Stimulated activated naive B cell treated with anti-CD40 and anti-IgM and Interleukin-4, amounts not matched to agents 10 μg/mL and 1 μg/mL and 100 μg/mL, for 72 hours (primary cell): ENCODE results near the gene OR2AE1.

Experiments
- ATAC-seq, 2 donors: fragments of 150-1000 bp; cut with Tn5 transposase; replicated peaks; 2 replicates each; pipeline ENCODE4 v1.10.0; 2021; ENCODE audit warnings: moderate library complexity in 1 of 2
- DNase-seq: peaks from one replicate; pipeline ENCODE4 v3.0.0; 2021
- H3K27ac Mint-ChIP-seq: one replicate; pipeline ENCODE4 v1.8.0; 2022; ENCODE audit warnings: mild to moderate bottlenecking, mixed read lengths
- H3K27me3 Mint-ChIP-seq, 2 donors: one replicate each; pipeline ENCODE4 v1.8.0; 2022; ENCODE audit warnings: mixed read lengths in 2 of 2
- H3K36me3 Mint-ChIP-seq, 2 donors: one replicate each; pipeline ENCODE4 v1.8.0; 2022; ENCODE audit warnings: mixed read lengths in 2 of 2, mild to moderate bottlenecking in 1 of 2
- H3K4me1 Mint-ChIP-seq, 2 donors: one replicate each; pipeline ENCODE4 v1.8.0; 2022; ENCODE audit warnings: mixed read lengths in 2 of 2, mild to moderate bottlenecking in 1 of 2
- H3K4me3 Mint-ChIP-seq, 2 donors: one replicate each; pipeline ENCODE4 v1.8.0; 2022; ENCODE audit warnings: mild to moderate bottlenecking in 2 of 2, mixed read lengths in 2 of 2, moderate library complexity in 1 of 2
- H3K9me3 Mint-ChIP-seq, 2 donors: one replicate each; pipeline ENCODE4 v1.8.0; 2022; ENCODE audit warnings: mixed read lengths in 2 of 2, mild to moderate bottlenecking in 1 of 2

The OR2AE1 gene

GRCh38 chr7:99840136-99840869, 36.5 kb downstream of the OR2AE1 start:
- Mint-ChIP-seq H3K9me3 (no peaks in the 10 kb centered on the region), H3K36me3 (no peaks in the 10 kb centered on the region), H3K4me3 (no peak overlapping the region), H3K4me1 (peaks cover 3 to 10% of the 10 kb centered on the region in 2 donors), H3K27ac (no peak overlapping the region), H3K27me3 (peaks cover under 1 to 9% of the 10 kb centered on the region in 2 donors)
- DNase-seq (no peak), ATAC-seq (no peak)

- H3K9me3 Mint-ChIP-seq = no peaks in the 10 kb centered on the region
- no peak overlapping the region for H3K27ac Mint-ChIP-seq
- H3K4me3 Mint-ChIP-seq = no peak overlapping the region
- no peaks in the 10 kb centered on the region for H3K36me3 Mint-ChIP-seq
- peaks cover 0 to 8% of the 10 kb centered on the region in 2 donors for H3K27me3 Mint-ChIP-seq
- DNase-seq (no peak), ATAC-seq (no peak)
- H3K4me1 Mint-ChIP-seq = peaks cover 3 to 10% of the 10 kb centered on the region in 2 donors
Measured at GRCh38 chr7:99839287-99840021, 37.4 kb downstream of the OR2AE1 start.

- H3K4me3 Mint-ChIP-seq = no peak overlapping the region
- H3K4me1 Mint-ChIP-seq = peaks cover 3 to 10% of the 10 kb centered on the region in 2 donors
- DNase-seq = no peak
- no peaks in the 10 kb centered on the region for H3K36me3 Mint-ChIP-seq
- ATAC-seq = peak; percentile 52 to 79
- H3K9me3 Mint-ChIP-seq = no peaks in the 10 kb centered on the region
- H3K27me3 Mint-ChIP-seq = peaks cover 10 to 17% of the 10 kb centered on the region in 2 donors
- H3K27ac Mint-ChIP-seq = peak overlapping the region; percentile 66
Measured at GRCh38 chr7:99837649-99838361, 39.0 kb downstream of the OR2AE1 start.

GRCh38 chr7:99835189-99835588, 41.6 kb downstream of the OR2AE1 start:
- H3K27ac Mint-ChIP-seq = no peak overlapping the region
- H3K4me1 Mint-ChIP-seq = peaks cover 3 to 10% of the 10 kb centered on the region in 2 donors
- no peak overlapping the region for H3K4me3 Mint-ChIP-seq
- no peak for ATAC-seq
- DNase-seq = no peak
- H3K27me3 Mint-ChIP-seq = peaks cover 19 to 25% of the 10 kb centered on the region in 2 donors
- H3K36me3 Mint-ChIP-seq = no peaks in the 10 kb centered on the region
- H3K9me3 Mint-ChIP-seq = no peaks in the 10 kb centered on the region

- no peak overlapping the region for H3K4me3 Mint-ChIP-seq
- DNase-seq (no peak), ATAC-seq (no peak)
- peaks cover 19 to 25% of the 10 kb centered on the region in 2 donors for H3K27me3 Mint-ChIP-seq
- no peaks in the 10 kb centered on the region for H3K36me3 Mint-ChIP-seq
- H3K27ac Mint-ChIP-seq = no peak overlapping the region
- H3K9me3 Mint-ChIP-seq = no peaks in the 10 kb centered on the region
- H3K4me1 Mint-ChIP-seq = peaks cover 3 to 10% of the 10 kb centered on the region in 2 donors
Measured at GRCh38 chr7:99834382-99834781, 42.5 kb downstream of the OR2AE1 start.

- H3K4me3 Mint-ChIP-seq = no peak overlapping the region
Measured at GRCh38 chr7:99833289-99833877, 43.5 kb downstream of the OR2AE1 start.

GRCh38 chr7:99831595-99831994, 45.2 kb downstream of the OR2AE1 start:
- H3K36me3 Mint-ChIP-seq = no peaks in the 10 kb centered on the region
- no peaks in the 10 kb centered on the region for H3K4me1 Mint-ChIP-seq
- H3K27me3 Mint-ChIP-seq = peaks cover 35 to 39% of the 10 kb centered on the region in 2 donors
- DNase-seq = no peak
- no peaks in the 10 kb centered on the region for H3K9me3 Mint-ChIP-seq
- ATAC-seq = no peak
- no peak overlapping the region for H3K4me3 Mint-ChIP-seq
- no peak overlapping the region for H3K27ac Mint-ChIP-seq

More at GRCh38 chr7:99833289-99833877, 43.5 kb downstream of the OR2AE1 start:
- no peak overlapping the region for H3K27ac Mint-ChIP-seq
- no peaks in the 10 kb centered on the region for H3K9me3 Mint-ChIP-seq
- H3K27me3 Mint-ChIP-seq = peaks cover 25 to 32% of the 10 kb centered on the region in 2 donors
- H3K4me1 Mint-ChIP-seq = peaks cover 3 to 8% of the 10 kb centered on the region in 2 donors
- no peaks in the 10 kb centered on the region for H3K36me3 Mint-ChIP-seq
- ATAC-seq (no peak), DNase-seq (no peak)

GRCh38 chr7:99829524-99830160, 47.2 kb downstream of the OR2AE1 start:
- no peaks in the 10 kb centered on the region for H3K4me1 Mint-ChIP-seq
- no peaks in the 10 kb centered on the region for H3K9me3 Mint-ChIP-seq
- peaks cover 39 to 40% of the 10 kb centered on the region in 2 donors for H3K27me3 Mint-ChIP-seq
- no peak for ATAC-seq
- no peaks in the 10 kb centered on the region for H3K36me3 Mint-ChIP-seq
- no peak for DNase-seq
- no peak overlapping the region for H3K27ac Mint-ChIP-seq
- no peak overlapping the region for H3K4me3 Mint-ChIP-seq

GRCh38 chr7:99828811-99829210, 48.0 kb downstream of the OR2AE1 start:
- DNase-seq (no peak), ATAC-seq (no peak)
- H3K27me3 Mint-ChIP-seq = peaks cover 40 to 41% of the 10 kb centered on the region in 2 donors
- H3K36me3 Mint-ChIP-seq = no peaks in the 10 kb centered on the region
- H3K4me1 Mint-ChIP-seq = no peaks in the 10 kb centered on the region
- no peak overlapping the region for H3K27ac Mint-ChIP-seq
- H3K4me3 Mint-ChIP-seq = no peak overlapping the region
- no peaks in the 10 kb centered on the region for H3K9me3 Mint-ChIP-seq

- ATAC-seq (no peak), DNase-seq (no peak)
- no peak overlapping the region for H3K4me3 Mint-ChIP-seq
- H3K9me3 Mint-ChIP-seq = no peaks in the 10 kb centered on the region
- H3K27ac Mint-ChIP-seq = no peak overlapping the region
- no peaks in the 10 kb centered on the region for H3K36me3 Mint-ChIP-seq
- H3K27me3 Mint-ChIP-seq = peaks cover 39 to 46% of the 10 kb centered on the region in 2 donors
- no peaks in the 10 kb centered on the region for H3K4me1 Mint-ChIP-seq
Measured at GRCh38 chr7:99827040-99827778, 49.6 kb downstream of the OR2AE1 start.
